Stimulated activated CD8-positive, alpha-beta memory T cell treated with anti-CD3 and anti-CD28 coated beads, Interleukin-12 subunit alpha, Interleukin-12 subunit beta, amount 100 ng/mL, for 1 hour (primary cell): Measurements from ENCODE around the gene SPG11.
A peak's percentile ranks its signal among the peaks of the same experiment; 100 is the strongest.
"Not testable (repeated sequence)": the region's sequence is repeated elsewhere in the genome, so short reads cannot be mapped to it uniquely, and the experiment has no call there.

Experiments
- DNase-seq: peaks from one replicate; pipeline ENCODE4 v3.0.0-alpha.2; 2020; ENCODE audit warnings: low read depth

Gene SPG11

GRCh38 chr15:44554934-44555723 is 108.3 kb downstream of the SPG11 start:
- DNase-seq: no peak

DNA sequence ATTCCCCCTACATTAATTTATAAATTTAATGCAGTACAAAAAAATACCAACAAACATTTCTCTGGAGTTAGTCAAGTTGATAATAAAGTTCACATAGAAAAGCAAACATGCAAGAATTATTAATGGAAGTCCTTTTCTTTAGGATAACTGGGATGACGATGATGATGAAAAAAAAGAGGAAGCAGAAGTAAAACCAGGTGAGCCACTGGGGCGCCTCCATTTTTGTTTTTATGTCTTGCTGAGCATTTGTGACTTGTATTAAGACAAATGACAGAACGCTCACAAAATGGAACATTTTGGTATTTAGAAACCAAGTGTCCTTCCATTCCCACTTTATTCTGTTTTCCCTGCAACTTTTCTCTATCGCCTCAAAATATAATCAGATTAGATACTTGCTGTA is 112.7 kb downstream of the SPG11 start:
- no peak for DNase-seq

GRCh38 chr15:44550256-44550655 is 113.2 kb downstream of the SPG11 start:
- no peak for DNase-seq

- DNase-seq: not testable (repeated sequence)
Measured at GRCh38 chr15:44549152-44549551, 114.3 kb downstream of the SPG11 start.

GRCh38 chr15:44545913-44546802 is 117.3 kb downstream of the SPG11 start:
- DNase-seq: no peak

DNA sequence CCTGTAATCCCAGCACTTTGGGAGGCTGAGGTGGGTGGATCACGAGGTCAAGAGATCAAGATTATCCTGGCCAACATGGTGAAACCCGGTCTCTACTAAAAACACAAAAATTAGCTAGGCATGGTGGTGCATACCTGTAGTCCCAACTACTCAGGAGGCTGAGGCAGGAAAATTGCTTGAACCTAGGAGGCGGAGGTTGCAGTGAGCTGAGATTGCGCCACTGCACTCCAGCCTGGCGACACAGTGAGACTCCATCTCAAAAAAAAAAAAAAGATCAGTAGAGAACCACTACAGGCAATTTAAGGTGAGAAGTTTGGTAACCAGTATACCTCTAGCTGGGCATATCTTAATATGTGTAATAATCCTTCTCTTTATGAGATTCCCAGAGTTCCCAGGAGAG is 118.7 kb downstream of the SPG11 start:
- not testable (repeated sequence) for DNase-seq

DNA sequence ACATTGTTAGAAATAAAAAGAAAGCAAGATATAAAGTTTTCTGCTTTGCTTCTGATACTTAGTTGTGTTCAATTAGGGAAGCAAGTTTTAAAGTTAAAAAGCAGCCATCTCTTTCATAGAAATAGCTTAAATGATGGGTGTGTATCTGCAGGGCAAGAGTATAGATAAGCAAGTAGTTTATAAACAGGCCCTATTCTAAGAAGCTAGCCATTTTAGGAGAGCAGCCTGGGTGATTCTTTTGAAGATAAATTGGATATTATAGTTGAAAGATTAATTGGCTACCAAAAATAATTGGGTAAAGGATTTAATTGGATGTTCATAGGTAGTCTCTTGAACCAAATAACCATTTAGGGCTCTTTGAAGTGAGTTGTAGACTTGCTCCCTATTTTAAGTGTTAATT is 120.9 kb downstream of the SPG11 start:
- no peak for DNase-seq

DNA sequence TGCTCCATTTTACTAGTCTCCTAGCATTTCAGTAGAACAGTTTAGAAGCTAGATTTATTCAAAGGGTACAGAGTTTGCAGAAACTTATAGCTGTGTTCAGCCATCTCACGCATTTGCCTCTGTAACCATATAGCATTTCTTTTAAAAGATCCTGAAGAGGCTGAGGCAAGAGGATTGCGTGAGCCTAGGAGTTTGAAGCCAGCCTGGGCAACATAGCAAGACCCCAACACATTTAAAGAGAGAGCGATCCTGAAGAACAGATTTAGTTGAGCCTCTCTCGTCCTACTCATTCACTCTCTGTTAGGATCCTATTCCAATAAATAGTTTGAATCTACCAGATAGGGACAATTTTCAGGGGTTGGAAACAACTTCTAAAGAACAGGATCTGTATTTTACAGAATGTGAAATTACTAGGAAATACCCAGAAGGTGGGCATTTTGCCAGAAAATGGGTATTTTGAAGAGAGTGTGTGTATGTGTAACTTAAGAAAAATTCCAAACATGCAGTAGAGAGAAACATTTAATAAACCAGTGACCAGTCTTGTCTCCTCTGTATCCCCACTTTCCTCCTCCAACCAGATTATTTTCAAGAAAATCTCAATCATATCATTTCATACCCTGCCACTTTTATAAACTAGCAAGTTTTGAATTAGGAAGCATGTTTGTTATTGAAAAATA is 122.0 kb downstream of the SPG11 start:
- DNase-seq: no peak

DNA sequence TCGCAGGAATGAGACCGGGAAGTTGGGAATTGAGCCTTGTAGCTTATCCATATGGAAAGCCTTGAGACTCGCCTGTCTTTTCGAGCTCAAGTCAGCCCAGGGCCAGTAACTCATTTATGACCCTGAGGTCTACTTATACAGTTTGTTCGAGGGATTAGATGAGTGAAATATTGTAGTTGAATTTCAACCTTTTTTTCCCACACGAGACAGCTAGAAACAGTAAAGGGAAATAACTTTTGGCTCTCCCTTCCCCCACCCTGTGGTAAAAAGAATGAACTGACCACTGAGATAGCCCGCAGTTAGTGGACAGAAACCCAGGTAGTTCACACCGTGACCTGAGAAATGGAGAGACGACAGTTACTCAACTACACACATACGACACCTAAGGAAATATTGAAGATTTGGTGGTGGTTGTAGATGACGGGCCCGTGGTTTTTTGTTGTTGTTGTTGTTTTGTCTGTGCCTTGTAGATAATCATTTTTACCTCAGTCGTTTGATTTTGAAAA is 125.7 kb downstream of the SPG11 start:
- no peak for DNase-seq

- DNase-seq: peak; percentile 86
Measured at GRCh38 chr15:44536962-44537734, 126.3 kb downstream of the SPG11 start, which contains the start of gene EIF3J. EIF3J (plus strand) TSS chr15:44537147; CDS start chr15:44537195, 48 bp downstream.

- DNase-seq: no peak
Measured at GRCh38 chr15:44536302-44536961, 127.0 kb downstream of the SPG11 start.

DNA sequence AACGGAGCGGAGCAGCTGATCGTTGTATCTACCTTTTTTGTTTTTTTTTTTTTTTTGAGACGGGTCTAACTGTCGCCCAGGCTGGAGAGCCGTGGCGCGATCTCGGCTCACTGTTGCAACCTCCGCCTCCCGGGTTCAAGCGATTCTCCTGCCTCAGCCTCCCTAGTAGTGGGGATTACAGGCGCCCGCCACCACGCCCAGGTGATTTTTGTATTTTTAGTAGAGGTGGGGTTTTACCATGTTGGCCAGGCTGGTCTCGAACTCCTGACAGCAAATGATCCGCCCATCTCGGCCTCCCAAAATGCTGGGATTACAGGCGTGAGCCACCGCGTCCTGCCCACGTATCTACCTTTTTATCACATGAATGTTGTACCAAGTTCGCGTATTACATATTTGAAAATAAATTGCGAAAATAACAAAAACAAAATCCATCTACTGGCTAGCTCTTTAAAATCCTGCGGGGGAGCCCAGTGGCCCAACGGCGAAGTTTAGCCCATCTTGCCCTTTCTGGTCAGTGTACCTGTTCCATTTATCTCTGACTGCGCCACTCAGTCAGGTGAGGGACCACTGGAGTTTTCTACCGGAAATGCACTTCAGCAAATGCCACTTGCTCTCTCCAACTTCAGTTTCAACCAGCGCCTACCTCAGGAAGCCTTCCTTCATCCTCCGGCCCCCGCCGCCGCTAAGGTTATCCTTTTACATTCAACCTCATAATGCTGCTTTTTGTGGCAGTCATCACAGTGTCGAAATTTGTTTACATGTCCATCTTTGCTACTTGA is 127.8 kb downstream of the SPG11 start:
- DNase-seq: no peak

DNA sequence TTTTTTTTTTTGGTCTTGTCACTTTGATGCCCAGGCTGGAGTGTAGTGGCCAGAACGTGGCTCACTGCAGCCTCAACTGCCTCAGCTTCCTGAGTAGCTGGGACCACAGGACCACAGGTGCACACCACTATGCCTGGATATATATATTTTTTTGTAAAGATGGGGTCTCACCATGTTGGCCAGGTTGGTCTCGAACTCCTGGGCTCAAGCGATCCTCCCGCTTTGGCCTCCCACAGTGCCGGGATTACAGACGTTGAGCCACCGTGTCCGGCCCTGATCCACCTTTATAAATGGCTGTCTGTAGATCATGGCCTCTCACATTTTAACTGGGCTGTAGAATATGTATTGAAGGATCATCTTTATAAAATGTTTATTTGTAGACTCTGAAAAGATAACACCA is 128.4 kb downstream of the SPG11 start:
- DNase-seq: no peak

DNA sequence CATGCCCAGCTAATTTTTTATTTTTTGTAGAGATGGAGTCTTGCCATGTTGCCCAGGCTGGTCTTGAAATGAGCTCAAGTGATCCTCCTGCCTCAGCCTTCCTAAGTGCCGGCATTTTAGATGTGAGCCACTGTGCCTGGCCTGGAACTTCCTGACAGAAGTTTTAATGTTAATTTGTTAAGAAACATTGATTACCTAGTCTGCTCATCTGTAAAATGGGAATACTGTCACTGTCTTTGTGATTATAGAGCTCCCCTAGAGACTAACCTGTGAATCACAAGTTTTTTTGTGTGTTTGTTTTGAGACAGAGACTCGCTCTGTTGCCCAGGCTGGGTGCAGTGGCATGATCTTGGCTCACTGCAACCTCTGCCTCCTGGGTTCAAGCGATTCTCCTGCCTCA is 130.8 kb downstream of the SPG11 start:
- DNase-seq: no peak

DNA sequence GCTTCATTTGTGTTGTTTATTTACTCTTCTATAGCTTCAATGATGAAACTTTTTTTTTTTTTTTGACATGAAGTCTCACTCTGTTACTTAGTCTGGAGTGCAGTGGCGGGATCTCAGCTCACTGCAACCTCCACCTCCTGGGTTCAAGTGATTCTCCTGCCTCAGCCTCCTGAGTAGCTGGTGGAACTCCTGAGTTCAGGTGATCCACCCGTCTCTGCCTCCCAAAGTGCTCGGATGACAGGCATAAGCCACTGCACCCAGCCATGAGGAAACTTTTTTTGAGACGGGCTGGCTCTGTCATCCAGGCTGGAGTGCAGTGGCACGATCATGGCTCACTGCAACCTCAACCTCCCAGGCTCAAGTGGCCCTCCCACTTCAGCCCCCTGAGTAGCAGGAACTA is 131.2 kb downstream of the SPG11 start:
- not testable (repeated sequence) for DNase-seq

GRCh38 chr15:44530653-44531052 is 132.8 kb downstream of the SPG11 start:
- no peak for DNase-seq

- no peak for DNase-seq
Measured at GRCh38 chr15:44529864-44530604, 133.4 kb downstream of the SPG11 start.

- DNase-seq: no peak
Measured at GRCh38 chr15:44527241-44527640, 136.2 kb downstream of the SPG11 start.

DNA sequence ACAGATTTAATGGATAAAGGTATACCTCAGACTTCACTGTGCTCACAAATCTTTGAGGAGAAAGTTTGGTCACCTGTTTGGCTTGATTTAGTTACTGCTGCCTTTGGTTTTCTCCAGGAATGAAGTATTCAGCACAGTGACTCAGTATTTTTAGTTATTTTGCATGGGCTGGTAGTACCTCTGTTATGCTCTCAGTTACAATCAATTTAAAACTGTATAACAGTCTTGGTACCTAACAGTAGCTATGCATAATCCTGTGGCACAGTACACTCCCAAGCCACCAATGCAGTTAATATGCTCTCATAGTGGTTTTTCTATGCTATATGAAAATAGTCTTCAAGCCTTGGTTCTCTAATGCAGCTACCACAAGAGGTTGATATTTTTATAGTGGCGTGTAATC is 138.4 kb downstream of the SPG11 start:
- no peak for DNase-seq
